Keratinocyte (primary cell): Measurements from ENCODE around the gene CDC42BPG.

Source experiments
- EZH2 ChIP-seq: IDR thresholded peaks from one replicate; pipeline ENCODE4 v1.6.1; 2012; ENCODE audit warnings: inconsistent platforms, mild to moderate bottlenecking, low read length, moderate library complexity
- TF ChIP-seq, protein P1 (sequence below), 3 experiments: IDR thresholded peaks in 1 of 3; conservative IDR thresholded peaks in 1 of 3; optimal IDR thresholded peaks in 1 of 3; 2 replicates in 2 of 3; 3 replicates in 1 of 3; pipeline versions ENCODE3 to v1.5.1; 2011; ENCODE audit warnings: low read length in 3 of 3, mild to moderate bottlenecking in 3 of 3, moderate library complexity in 2 of 3, control low read depth in 1 of 3, inconsistent platforms in 1 of 3; ENCODE audit not compliant: insufficient read depth in 2 of 3; ENCODE audit errors: extremely low read depth in 1 of 3

DNA sequence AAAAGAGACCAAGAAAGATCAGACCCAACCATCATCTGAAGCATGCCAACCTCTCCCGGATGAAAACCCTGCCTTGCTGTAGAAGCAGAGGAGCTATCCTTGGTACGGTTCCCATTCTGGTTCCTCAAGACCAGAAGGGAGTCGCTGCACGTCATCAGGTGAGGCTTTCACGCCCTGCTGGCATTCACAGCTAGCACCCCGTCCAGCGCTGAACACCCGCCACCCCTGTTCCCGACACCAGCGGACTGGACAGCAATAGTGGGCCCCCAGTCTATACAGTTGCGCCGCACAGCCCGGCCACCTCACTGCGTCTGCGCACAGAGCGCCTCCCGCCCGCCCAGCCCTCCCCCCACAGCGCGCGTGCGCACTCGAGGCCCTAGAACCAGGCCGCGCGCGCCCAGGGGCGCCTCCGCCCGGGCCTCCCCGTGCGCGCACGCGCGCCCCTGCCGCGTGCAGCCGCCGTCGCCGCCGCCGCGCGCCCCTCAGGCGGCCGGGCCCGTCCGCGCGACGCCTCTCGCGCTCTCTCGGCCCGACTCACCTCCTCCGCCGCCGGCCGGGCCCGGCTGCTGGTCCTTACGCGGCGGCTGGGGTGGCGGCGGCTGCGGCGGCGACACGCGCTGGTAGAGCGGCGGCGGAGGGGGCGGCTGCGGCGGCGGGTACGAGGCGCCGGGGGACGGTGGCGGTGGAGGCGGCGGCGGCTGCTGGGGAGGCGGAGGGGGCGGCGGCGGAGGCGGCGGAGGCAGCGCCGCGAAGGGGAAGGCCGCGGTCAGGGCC is 66.8 kb downstream of the CDC42BPG start:
- TF ChIP-seq EZH2 = no peak
- TF ChIP-seq, protein P1, sequence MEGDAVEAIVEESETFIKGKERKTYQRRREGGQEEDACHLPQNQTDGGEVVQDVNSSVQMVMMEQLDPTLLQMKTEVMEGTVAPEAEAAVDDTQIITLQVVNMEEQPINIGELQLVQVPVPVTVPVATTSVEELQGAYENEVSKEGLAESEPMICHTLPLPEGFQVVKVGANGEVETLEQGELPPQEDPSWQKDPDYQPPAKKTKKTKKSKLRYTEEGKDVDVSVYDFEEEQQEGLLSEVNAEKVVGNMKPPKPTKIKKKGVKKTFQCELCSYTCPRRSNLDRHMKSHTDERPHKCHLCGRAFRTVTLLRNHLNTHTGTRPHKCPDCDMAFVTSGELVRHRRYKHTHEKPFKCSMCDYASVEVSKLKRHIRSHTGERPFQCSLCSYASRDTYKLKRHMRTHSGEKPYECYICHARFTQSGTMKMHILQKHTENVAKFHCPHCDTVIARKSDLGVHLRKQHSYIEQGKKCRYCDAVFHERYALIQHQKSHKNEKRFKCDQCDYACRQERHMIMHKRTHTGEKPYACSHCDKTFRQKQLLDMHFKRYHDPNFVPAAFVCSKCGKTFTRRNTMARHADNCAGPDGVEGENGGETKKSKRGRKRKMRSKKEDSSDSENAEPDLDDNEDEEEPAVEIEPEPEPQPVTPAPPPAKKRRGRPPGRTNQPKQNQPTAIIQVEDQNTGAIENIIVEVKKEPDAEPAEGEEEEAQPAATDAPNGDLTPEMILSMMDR (optimal IDR thresholded peaks at IDR 0.05 in 1 of 3, IDR thresholded peaks at IDR 0.05 in 1 of 3, conservative IDR thresholded peaks at IDR 0.05 in 1 of 3; ENCODE audit: extremely low read depth in 1 of 3, insufficient read depth in 2 of 3, low read length in 3 of 3) = no peak
